Esophagus squamous epithelium (tissue), 5 donors: Measurements from ENCODE around the gene HTR3B. TPM values are rescaled to one million over a fixed set of nuclear protein-coding genes. Genes with fewer than 3 reads are reported as not detected.

Experiments used
- DNase-seq: peaks from one replicate; lab custom pipeline; 2025; lab: John Stamatoyannopoulos, UW
- H3K27ac ChIP-seq, 4 donors: fragments of 200-600 bp; sonication (generic); one replicate each; pipeline ENCODE4 v1.5.1; 2016 to 2019; ENCODE audit warnings: mild to moderate bottlenecking in 1 of 4
- H3K27me3 ChIP-seq, 4 donors: fragments of 200-600 bp; sonication (generic); 1 replicate in 3 of 4; 2 replicates in 1 of 4; pipeline versions ENCODE4 v1.5.1 to v1.6.0; 2017 to 2021; ENCODE audit warnings: antibody characterized with exemption in 1 of 4
- H3K36me3 ChIP-seq, 3 donors: fragments of 200-600 bp; sonication (generic); one replicate each; pipeline ENCODE4 v1.5.1; 2016 to 2019
- H3K4me1 ChIP-seq, 3 donors: fragments of 200-600 bp; sonication (generic); one replicate each; pipeline ENCODE4 v1.5.1; 2017 to 2019
- H3K4me3 ChIP-seq, 4 donors: fragments of 200-600 bp; sonication (generic); 1 replicate in 3 of 4; 2 replicates in 1 of 4; pipeline ENCODE4 v1.5.1; 2016 to 2019; ENCODE audit warnings: mild to moderate bottlenecking in 2 of 4, moderate library complexity in 1 of 4
- H3K9me3 ChIP-seq, 3 donors: fragments of 200-600 bp; sonication (generic); one replicate each; pipeline ENCODE4 v1.5.1; 2016 to 2019
- CTCF ChIP-seq, 6 experiments: fragments of 450-650 bp in 4 of 6; fragments of 200-600 bp in 2 of 6; sonication (generic) in 2 of 6; IDR thresholded peaks; one replicate each; pipeline ENCODE4 v1.5.1; 2016 to 2019; ENCODE audit warnings: antibody characterized with exemption in 6 of 6, mild to moderate bottlenecking in 4 of 6, moderate library complexity in 4 of 6
- POLR2A ChIP-seq, 4 donors: fragments of 450-650 bp; IDR thresholded peaks; one replicate each; pipeline ENCODE4 v1.6.1; 2017; ENCODE audit warnings: antibody characterized with exemption in 4 of 4, mild to moderate bottlenecking in 4 of 4, moderate library complexity in 3 of 4
- WGBS, 2 donors: methylation state at CpG; one replicate each; pipeline ENCODE4 v1.1.5; 2018; 5-methylcytosine and 5-hydroxymethylcytosine counted together
- intact Hi-C: fragments of 100-400 bp; cut with DNase I; formaldehyde crosslinking; loops from one replicate; pipeline ENCODE4 v1.15.0; 2022
- total RNA-seq, 4 donors: library from RNA; depleted of rRNA; stranded (reverse); fragments of >200 nt; gene quantifications; one replicate each; pipeline ENCODE4 v1.1.0, GENCODE V29; 2016
- donor health status: DM: yes; HTN: yes; CAD: no.

The HTR3B gene
- total RNA-seq, 4 donors from 2014 or later, result 0.15 to 0.64 (median 0.19) TPM; not detected in 1

DNA sequence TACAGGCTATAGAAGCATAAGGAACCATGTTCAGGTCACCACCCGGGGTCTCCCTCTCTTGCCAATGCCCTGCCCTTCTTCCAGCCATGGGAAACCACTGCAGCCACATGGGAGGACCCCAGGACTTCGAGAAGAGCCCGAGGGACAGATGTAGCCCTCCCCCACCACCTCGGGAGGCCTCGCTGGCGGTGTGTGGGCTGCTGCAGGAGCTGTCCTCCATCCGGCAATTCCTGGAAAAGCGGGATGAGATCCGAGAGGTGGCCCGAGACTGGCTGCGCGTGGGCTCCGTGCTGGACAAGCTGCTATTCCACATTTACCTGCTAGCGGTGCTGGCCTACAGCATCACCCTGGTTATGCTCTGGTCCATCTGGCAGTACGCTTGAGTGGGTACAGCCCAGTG, 84.8 kb downstream of the HTR3B start:
- H3K27me3 ChIP-seq, result peaks cover 0 to 72% (median 0%) of the 10 kb centered on the region in 4 donors
- H3K4me3 ChIP-seq, result no peak overlapping the region
- no peaks in the 10 kb centered on the region for H3K36me3 ChIP-seq
- H3K9me3 ChIP-seq, result no peaks in the 10 kb centered on the region
- H3K4me1 ChIP-seq, result no peaks in the 10 kb centered on the region
- H3K27ac ChIP-seq, result no peak overlapping the region
- no peak for TF ChIP-seq CTCF (IDR thresholded peaks at IDR 0.05)
- TF ChIP-seq POLR2A (IDR thresholded peaks at IDR 0.05), result no peak
- intact Hi-C loops, result no loop called here
- DNase-seq, result no peak
- 61% methylated on average over 11 of the region's 15 CpGs; no CpG with 5 or more reads in 1 of the 2 donors for WGBS, 2 donors

GRCh38 chr11:113989916-113990315, 85.3 kb downstream of the HTR3B start:
- Histone ChIP-seq H3K27ac (no peak overlapping the region), H3K4me3 (no peak overlapping the region), H3K9me3 (no peaks in the 10 kb centered on the region), H3K27me3 (peaks cover 0 to 77% (median 0%) of the 10 kb centered on the region in 4 donors), H3K36me3 (no peaks in the 10 kb centered on the region), H3K4me1 (no peaks in the 10 kb centered on the region)
- DNase-seq, result no peak
- TF ChIP-seq CTCF (IDR thresholded peaks at IDR 0.05), result no peak
- TF ChIP-seq POLR2A (IDR thresholded peaks at IDR 0.05), result no peak
- WGBS, 2 donors, result 35 to 59% methylated on average over 2 of the region's 2 CpGs
- intact Hi-C loops, result loop anchor here (10.0 kb wide), 1 partner anchor 275 kb away; no protein-coding TSS in a partner anchor

DNA sequence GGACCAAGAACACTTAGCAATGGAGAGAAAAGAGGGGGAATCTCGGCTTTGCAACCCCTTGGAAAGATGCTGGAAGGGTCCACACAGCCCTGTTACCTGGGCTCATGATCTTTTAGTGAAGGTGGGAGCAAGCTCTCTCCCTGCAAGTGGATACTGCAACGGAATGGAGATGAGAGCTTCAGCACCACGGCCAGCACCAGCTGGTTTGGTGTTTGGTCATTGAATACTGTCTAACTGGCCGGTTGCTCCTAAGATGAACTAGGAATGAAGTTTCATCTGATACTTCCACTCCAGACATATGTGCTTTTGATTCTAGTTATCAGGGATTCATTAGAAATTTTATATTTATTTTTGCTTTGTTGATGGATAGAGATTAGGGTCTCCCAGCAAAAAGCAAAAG, 86.6 kb downstream of the HTR3B start:
- H3K9me3 ChIP-seq, result no peaks in the 10 kb centered on the region
- no peak for DNase-seq
- H3K4me3 ChIP-seq, result no peak overlapping the region
- no peaks in the 10 kb centered on the region for H3K4me1 ChIP-seq
- no peaks in the 10 kb centered on the region for H3K36me3 ChIP-seq
- no peak overlapping the region for H3K27ac ChIP-seq
- WGBS, 2 donors, result 13 to 17% methylated on average over 4 of the region's 4 CpGs
- TF ChIP-seq CTCF (IDR thresholded peaks at IDR 0.05) (no peak), POLR2A (IDR thresholded peaks at IDR 0.05) (no peak)
- intact Hi-C loops, result loop anchor here (10.0 kb wide), 1 partner anchor 274 kb away; no protein-coding TSS in a partner anchor
- H3K27me3 ChIP-seq, result peaks cover 0 to 73% (median 0%) of the 10 kb centered on the region in 4 donors

- no peaks in the 10 kb centered on the region for H3K36me3 ChIP-seq
- TF ChIP-seq CTCF (IDR thresholded peaks at IDR 0.05), result no peak
- TF ChIP-seq POLR2A (IDR thresholded peaks at IDR 0.05), result no peak
- 54 to 61% methylated on average over 7 of the region's 7 CpGs for WGBS, 2 donors
- intact Hi-C loops, result loop anchor here (10.0 kb wide), 1 partner anchor 273 kb away; no protein-coding TSS in a partner anchor
- peaks cover 0 to 72% (median 0%) of the 10 kb centered on the region in 4 donors for H3K27me3 ChIP-seq
- no peak for DNase-seq
- H3K9me3 ChIP-seq, result no peaks in the 10 kb centered on the region
- no peaks in the 10 kb centered on the region for H3K4me1 ChIP-seq
- no peak overlapping the region for H3K4me3 ChIP-seq
- H3K27ac ChIP-seq, result no peak overlapping the region
Observed at GRCh38 chr11:113991718-113992458, 87.3 kb downstream of the HTR3B start.

GRCh38 chr11:113992459-113993110, 88.0 kb downstream of the HTR3B start:
- H3K4me1 ChIP-seq, result no peaks in the 10 kb centered on the region
- no peaks in the 10 kb centered on the region for H3K36me3 ChIP-seq
- H3K27me3 ChIP-seq, result peaks cover 0 to 65% (median 0%) of the 10 kb centered on the region in 4 donors
- no peak for DNase-seq
- TF ChIP-seq CTCF (IDR thresholded peaks at IDR 0.05), result no peak
- no peak for TF ChIP-seq POLR2A (IDR thresholded peaks at IDR 0.05)
- 12 to 26% methylated on average over 6 of the region's 7 CpGs for WGBS, 2 donors
- H3K27ac ChIP-seq, result no peak overlapping the region
- intact Hi-C loops, result loop anchor here (10.0 kb wide), 1 partner anchor 272 kb away; no protein-coding TSS in a partner anchor
- H3K4me3 ChIP-seq, result no peak overlapping the region
- H3K9me3 ChIP-seq, result no peaks in the 10 kb centered on the region
